Stimulated activated effector memory CD8-positive, alpha-beta T cell treated with anti-CD3 and anti-CD28 coated beads, Interleukin-12 subunit alpha, Interleukin-12 subunit beta, amount 100 ng/mL, for 72 hours (primary cell): ENCODE measurements around the gene IFITM2.
A peak's percentile ranks its signal among the peaks of the same experiment; 100 is the strongest.
"Not testable (repeated sequence)": the region's sequence is repeated elsewhere in the genome, so short reads cannot be mapped to it uniquely, and the experiment has no call there.

Experiments used
- ATAC-seq: fragments of 150-1000 bp; cut with Tn5 transposase; 2 replicates; pipeline ENCODE4 v1.10.0; 2021
- DNase-seq, 2 donors: peaks; one replicate each; pipeline ENCODE4 v3.0.0; 2021 to 2022; ENCODE audit warnings: low spot score in 2 of 2
- H3K27ac Mint-ChIP-seq: one replicate; pipeline ENCODE4 v1.8.0; 2022; ENCODE audit warnings: mild to moderate bottlenecking, mixed read lengths
- H3K36me3 Mint-ChIP-seq: one replicate; pipeline ENCODE4 v1.8.0; 2022; ENCODE audit warnings: mild to moderate bottlenecking, mixed read lengths
- H3K4me1 Mint-ChIP-seq: one replicate; pipeline ENCODE4 v1.8.0; 2022; ENCODE audit warnings: mixed read lengths
- H3K4me3 Mint-ChIP-seq: one replicate; pipeline ENCODE4 v1.8.0; 2022; ENCODE audit warnings: mild to moderate bottlenecking, mixed read lengths
- H3K9me3 Mint-ChIP-seq: one replicate; pipeline ENCODE4 v1.8.0; 2022; ENCODE audit warnings: mixed read lengths

Gene IFITM2

GRCh38 chr11:346529-346928 lies 38.9 kb downstream of the IFITM2 start:
- Mint-ChIP-seq H3K36me3 (peaks cover 6% of the 10 kb centered on the region), H3K4me1 (peaks cover 27% of the 10 kb centered on the region), H3K9me3 (no peaks in the 10 kb centered on the region), H3K27ac (no peak overlapping the region), H3K4me3 (no peak overlapping the region)
- no peak for ATAC-seq
- DNase-seq, result no peak

GRCh38 chr11:349270-349954 lies 41.8 kb downstream of the IFITM2 start:
- peaks cover 45% of the 10 kb centered on the region for H3K4me1 Mint-ChIP-seq
- H3K4me3 Mint-ChIP-seq, H3K27ac Mint-ChIP-seq: not testable (repeated sequence)

GRCh38 chr11:350033-350722 lies 42.6 kb downstream of the IFITM2 start:
- peak overlapping the region; percentile 77 for H3K27ac Mint-ChIP-seq
- ATAC-seq, result peak; percentile 5
- H3K4me3 Mint-ChIP-seq, result peak overlapping the region; percentile 46
- not testable (repeated sequence) for H3K36me3 Mint-ChIP-seq, DNase-seq, H3K9me3 Mint-ChIP-seq
- H3K4me1 Mint-ChIP-seq, result peaks cover 46% of the 10 kb centered on the region

More at GRCh38 chr11:349270-349954, 41.8 kb downstream of the IFITM2 start:
- H3K36me3 Mint-ChIP-seq, H3K9me3 Mint-ChIP-seq, DNase-seq, ATAC-seq: not testable (repeated sequence)

- peaks cover 45% of the 10 kb centered on the region for H3K4me1 Mint-ChIP-seq
- peak overlapping the region; percentile 46 for H3K4me3 Mint-ChIP-seq
- ATAC-seq, result peak; percentile 69
- H3K9me3 Mint-ChIP-seq, result no peaks in the 10 kb centered on the region
- peaks cover 13% of the 10 kb centered on the region for H3K36me3 Mint-ChIP-seq
- peak overlapping the region; percentile 77 for H3K27ac Mint-ChIP-seq
- DNase-seq, result no peak
These were observed 43.2 kb downstream of the IFITM2 start for GRCh38 chr11:350723-351255.

- ATAC-seq (no peak), DNase-seq (no peak)
- H3K36me3 Mint-ChIP-seq, result peaks cover 13% of the 10 kb centered on the region
- no peaks in the 10 kb centered on the region for H3K9me3 Mint-ChIP-seq
- peak overlapping the region; percentile 46 for H3K4me3 Mint-ChIP-seq
- peak overlapping the region; percentile 77 for H3K27ac Mint-ChIP-seq
- H3K4me1 Mint-ChIP-seq, result peaks cover 45% of the 10 kb centered on the region
These were observed 43.8 kb downstream of the IFITM2 start for GRCh38 chr11:351411-351810.

- ATAC-seq (no peak), DNase-seq (no peak)
- peaks cover 45% of the 10 kb centered on the region for H3K4me1 Mint-ChIP-seq
- H3K36me3 Mint-ChIP-seq, result peaks cover 13% of the 10 kb centered on the region
- no peaks in the 10 kb centered on the region for H3K9me3 Mint-ChIP-seq
- H3K4me3 Mint-ChIP-seq, result no peak overlapping the region
- no peak overlapping the region for H3K27ac Mint-ChIP-seq
These were observed 44.9 kb downstream of the IFITM2 start for GRCh38 chr11:352456-353031.

- no peak overlapping the region for H3K27ac Mint-ChIP-seq
- no peak for DNase-seq
- no peak for ATAC-seq
- H3K4me1 Mint-ChIP-seq, result peaks cover 45% of the 10 kb centered on the region
- no peak overlapping the region for H3K4me3 Mint-ChIP-seq
- peaks cover 13% of the 10 kb centered on the region for H3K36me3 Mint-ChIP-seq
- H3K9me3 Mint-ChIP-seq, result no peaks in the 10 kb centered on the region
These were observed 45.7 kb downstream of the IFITM2 start for GRCh38 chr11:353179-353873.

- ATAC-seq (peak; percentile 56), DNase-seq (peak; percentile 58 to 87)
- H3K4me3 Mint-ChIP-seq, result no peak overlapping the region
- H3K27ac Mint-ChIP-seq, result peak overlapping the region; percentile 78
- H3K9me3 Mint-ChIP-seq, result no peaks in the 10 kb centered on the region
- H3K4me1 Mint-ChIP-seq, result peaks cover 48% of the 10 kb centered on the region
- H3K36me3 Mint-ChIP-seq, result peaks cover 7% of the 10 kb centered on the region
These were observed 48.2 kb downstream of the IFITM2 start for GRCh38 chr11:355581-356458.

GRCh38 chr11:356610-357009 lies 49.0 kb downstream of the IFITM2 start:
- no peak for DNase-seq
- Mint-ChIP-seq H3K27ac (no peak overlapping the region), H3K4me1 (peaks cover 46% of the 10 kb centered on the region)

GRCh38 chr11:357582-357981 lies 50.0 kb downstream of the IFITM2 start:
- Mint-ChIP-seq H3K4me1 (peaks cover 45% of the 10 kb centered on the region), H3K4me3 (no peak overlapping the region), H3K9me3 (no peaks in the 10 kb centered on the region), H3K27ac (no peak overlapping the region), H3K36me3 (peaks cover 7% of the 10 kb centered on the region)
- DNase-seq, result no peak
- no peak for ATAC-seq

More at GRCh38 chr11:356610-357009, 49.0 kb downstream of the IFITM2 start:
- no peak for ATAC-seq
- no peak overlapping the region for H3K4me3 Mint-ChIP-seq
- no peaks in the 10 kb centered on the region for H3K9me3 Mint-ChIP-seq
- peaks cover 7% of the 10 kb centered on the region for H3K36me3 Mint-ChIP-seq

- H3K9me3 Mint-ChIP-seq, result no peaks in the 10 kb centered on the region
- ATAC-seq (no peak), DNase-seq (no peak)
- H3K36me3 Mint-ChIP-seq, result peaks cover 7% of the 10 kb centered on the region
- no peak overlapping the region for H3K4me3 Mint-ChIP-seq
- H3K27ac Mint-ChIP-seq, result no peak overlapping the region
- peaks cover 39% of the 10 kb centered on the region for H3K4me1 Mint-ChIP-seq
These were observed 50.6 kb downstream of the IFITM2 start for GRCh38 chr11:358129-358800.
